Measurements from ENCODE around the gene BTNL8.
"Not testable (repeated sequence)": the region's sequence is repeated elsewhere in the genome, so short reads cannot be mapped to it uniquely, and the experiment has no call there.

The BTNL8 gene

DNA sequence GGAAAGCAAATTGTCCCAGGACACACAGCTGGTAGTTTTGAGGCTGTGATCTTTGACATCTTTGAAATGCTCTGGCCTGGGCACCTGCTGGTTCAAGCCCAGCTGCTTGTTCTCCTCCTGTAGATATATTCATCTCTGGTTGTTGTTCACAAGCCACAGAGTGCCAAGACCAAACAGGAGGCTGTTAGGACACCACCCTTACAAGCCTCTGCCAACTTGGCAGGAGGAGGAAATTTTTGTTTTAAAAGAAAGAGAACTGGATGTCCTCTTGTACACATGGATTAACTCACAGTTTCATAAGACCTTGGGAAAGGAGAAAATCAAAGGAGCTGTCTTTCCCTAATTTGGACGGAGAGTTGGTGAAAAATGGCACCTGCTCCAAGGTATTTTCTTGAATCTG is 29.4 kb upstream of the BTNL8 start:
- H3K27ac Mint-ChIP-seq = no peak overlapping the region
- DNase-seq (ENCODE audit: low spot score in 2 of 2) (no peak), ATAC-seq (no peak)

DNA sequence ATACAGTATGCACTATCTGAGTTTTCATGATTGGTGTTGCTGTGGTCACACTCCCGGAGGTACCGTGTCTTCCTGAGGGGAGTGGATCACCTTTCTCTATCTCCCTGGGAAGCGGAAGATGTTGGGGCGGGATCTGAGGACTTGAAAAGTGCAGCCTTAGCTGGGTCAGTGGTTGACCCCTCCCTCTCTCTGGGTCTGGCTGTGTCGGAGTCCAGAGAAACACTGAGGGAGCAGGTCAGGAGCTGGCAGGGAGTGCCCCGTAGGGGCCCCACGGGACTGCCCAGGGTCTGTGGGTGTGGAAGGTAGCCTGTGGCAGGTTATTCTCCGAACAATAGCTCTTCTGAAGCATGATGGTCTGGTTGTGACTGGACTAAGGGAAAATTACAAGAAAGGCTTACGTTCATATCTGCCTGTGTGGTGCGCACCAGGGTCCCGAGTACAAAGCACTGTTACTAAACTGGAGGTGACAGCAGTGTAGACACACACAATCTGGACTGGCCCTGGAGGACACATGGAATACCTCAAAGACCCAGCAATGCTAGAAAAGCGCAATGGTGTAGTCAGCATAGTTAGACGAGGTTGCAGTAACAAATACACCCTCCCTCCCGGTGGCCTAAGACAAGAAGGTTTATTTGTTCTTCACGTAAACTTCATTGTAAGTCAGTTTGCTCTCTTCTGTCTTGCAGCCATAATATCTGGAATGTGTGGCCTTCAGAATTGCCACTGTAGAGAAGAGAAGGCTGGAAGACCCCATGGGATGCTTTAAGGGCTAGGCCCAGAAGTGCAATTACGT is 28.5 kb upstream of the BTNL8 start:
- Mint-ChIP-seq H3K27ac (no peak overlapping the region), H3K4me1 (peaks cover 17% of the 10 kb centered on the region), H3K9me3 (no peaks in the 10 kb centered on the region), H3K4me3 (no peak overlapping the region), H3K36me3 (no peaks in the 10 kb centered on the region)
- ATAC-seq (no peak), DNase-seq (ENCODE audit: low spot score in 2 of 2) (no peak)

More for the DNA sequence above, 29.4 kb upstream of the BTNL8 start:
- H3K9me3 Mint-ChIP-seq = no peaks in the 10 kb centered on the region
- no peak overlapping the region for H3K4me3 Mint-ChIP-seq
- peaks cover 17% of the 10 kb centered on the region for H3K4me1 Mint-ChIP-seq
- H3K36me3 Mint-ChIP-seq = no peaks in the 10 kb centered on the region

DNA sequence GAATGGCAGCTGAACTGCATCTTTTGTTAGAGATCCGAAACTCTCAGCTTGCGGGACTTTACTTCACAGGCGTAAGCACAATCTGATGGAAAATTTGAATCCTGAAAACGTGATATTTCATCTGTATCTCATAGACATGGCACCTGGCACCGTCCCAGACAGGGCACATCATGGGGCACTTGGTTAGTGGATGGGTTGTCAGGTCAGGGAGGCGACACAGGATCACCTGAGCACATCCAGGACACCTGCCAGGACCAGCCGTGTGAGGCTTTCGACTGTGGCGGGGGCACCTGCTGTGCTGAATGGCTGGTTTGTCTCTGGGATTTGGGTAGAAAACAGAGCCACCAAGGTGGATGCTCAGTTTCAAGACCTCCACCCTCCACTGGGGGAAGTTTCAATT is 26.5 kb upstream of the BTNL8 start:
- DNase-seq (ENCODE audit: low spot score in 2 of 2) = no peak
- peaks cover 17% of the 10 kb centered on the region for H3K4me1 Mint-ChIP-seq
- H3K9me3 Mint-ChIP-seq = no peaks in the 10 kb centered on the region
- H3K4me3 Mint-ChIP-seq = no peak overlapping the region
- no peak overlapping the region for H3K27ac Mint-ChIP-seq
- no peak for ATAC-seq
- no peaks in the 10 kb centered on the region for H3K36me3 Mint-ChIP-seq

DNA sequence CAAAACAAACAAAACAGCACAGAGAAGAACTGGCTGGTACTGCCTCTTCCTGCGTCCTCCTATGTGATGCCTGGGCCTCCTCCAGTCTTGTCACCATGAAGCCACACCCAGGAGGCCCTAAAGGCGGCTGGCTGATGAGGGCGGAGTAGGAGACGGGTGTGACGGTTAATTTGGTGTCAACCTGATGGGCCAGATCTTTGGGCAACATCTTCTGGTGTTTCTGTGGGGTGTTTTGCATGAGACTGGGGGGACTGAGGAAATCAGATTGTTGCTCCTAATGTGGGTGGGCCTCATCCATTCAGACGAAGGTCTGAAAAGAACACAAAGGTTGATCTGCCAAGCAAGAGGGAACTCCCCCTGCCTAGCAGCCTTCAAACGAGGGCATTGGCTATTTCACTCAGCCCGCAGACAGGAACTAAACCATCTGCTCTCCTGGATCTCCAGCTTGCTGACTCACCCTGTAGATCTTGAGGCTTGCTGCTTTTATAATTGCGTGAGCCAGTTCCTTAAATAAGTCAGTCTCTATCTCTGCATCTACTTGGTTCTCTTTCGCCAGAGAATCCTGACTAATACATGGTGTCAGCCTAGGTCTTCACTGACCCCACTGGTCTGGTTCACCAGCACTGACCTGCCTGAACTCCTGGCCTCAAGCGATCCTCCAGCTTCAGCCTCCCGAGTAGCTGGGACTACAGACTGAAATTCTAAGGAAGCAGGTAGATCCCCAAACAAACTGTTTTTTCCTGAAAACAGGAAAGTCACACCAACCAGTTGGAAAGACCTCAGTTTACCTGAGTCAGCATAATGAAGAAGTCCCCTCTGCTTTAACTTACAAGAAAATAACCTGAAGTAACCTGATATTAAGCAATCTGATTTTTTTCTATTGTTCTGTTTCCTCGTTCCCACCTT is 25.1 kb upstream of the BTNL8 start:
- H3K4me1 Mint-ChIP-seq = peaks cover 14% of the 10 kb centered on the region
- peak overlapping the region; percentile 18 for H3K4me3 Mint-ChIP-seq
- peak overlapping the region; percentile 74 for H3K27ac Mint-ChIP-seq
- ATAC-seq (peak; percentile 83), DNase-seq (ENCODE audit: low spot score in 2 of 2) (no peak)
- H3K36me3 Mint-ChIP-seq = no peaks in the 10 kb centered on the region
- no peaks in the 10 kb centered on the region for H3K9me3 Mint-ChIP-seq

DNA sequence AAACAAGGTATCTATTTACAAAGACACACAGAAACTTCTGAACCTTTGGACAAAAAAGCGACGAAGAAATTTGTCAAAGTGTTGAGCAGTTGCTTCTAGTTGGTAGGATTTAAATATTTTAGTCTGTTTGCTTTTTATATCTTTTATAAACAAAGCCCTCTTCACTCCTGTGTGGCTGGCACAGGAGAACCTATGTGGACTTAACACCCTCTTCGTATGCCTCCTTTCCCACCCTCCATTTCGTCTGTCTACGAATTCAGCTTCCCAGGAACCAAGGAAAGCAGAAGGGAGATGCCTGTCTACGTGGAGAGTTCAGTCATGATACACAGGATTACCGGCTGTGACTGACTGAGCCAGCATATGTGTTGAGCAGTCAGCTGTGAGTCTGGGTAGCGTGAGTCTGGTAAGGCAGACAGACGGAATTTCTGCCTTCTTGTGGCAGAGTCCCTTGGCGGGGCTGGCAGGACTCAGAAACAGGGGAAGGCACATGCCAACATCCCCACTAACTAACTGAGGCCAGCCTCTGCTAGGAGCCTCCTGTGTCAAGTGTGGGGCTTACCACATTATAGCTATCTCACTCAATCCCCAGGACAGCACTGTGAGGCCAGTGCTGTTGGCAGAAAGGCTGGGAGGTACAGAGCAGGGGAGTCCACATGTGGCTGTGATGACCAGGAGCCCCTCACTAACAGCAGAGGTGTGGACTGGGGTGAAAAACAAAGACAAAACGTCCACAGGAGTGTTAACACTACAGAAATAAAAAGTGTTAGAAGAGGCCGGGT is 24.0 kb upstream of the BTNL8 start:
- DNase-seq (ENCODE audit: low spot score in 2 of 2) (no peak), ATAC-seq (no peak)
- Mint-ChIP-seq H3K36me3 (no peaks in the 10 kb centered on the region), H3K27ac (no peak overlapping the region), H3K4me1 (peaks cover 11% of the 10 kb centered on the region), H3K9me3 (no peaks in the 10 kb centered on the region), H3K4me3 (no peak overlapping the region)

- peaks cover 11% of the 10 kb centered on the region for H3K4me1 Mint-ChIP-seq
- H3K27ac Mint-ChIP-seq = no peak overlapping the region
- H3K36me3 Mint-ChIP-seq = no peaks in the 10 kb centered on the region
- DNase-seq (ENCODE audit: low spot score in 2 of 2) (no peak), ATAC-seq (no peak)
- H3K9me3 Mint-ChIP-seq = no peaks in the 10 kb centered on the region
- H3K4me3 Mint-ChIP-seq = no peak overlapping the region
Measured at GRCh38 chr5:180875860-180876426, 23.0 kb upstream of the BTNL8 start.

DNA sequence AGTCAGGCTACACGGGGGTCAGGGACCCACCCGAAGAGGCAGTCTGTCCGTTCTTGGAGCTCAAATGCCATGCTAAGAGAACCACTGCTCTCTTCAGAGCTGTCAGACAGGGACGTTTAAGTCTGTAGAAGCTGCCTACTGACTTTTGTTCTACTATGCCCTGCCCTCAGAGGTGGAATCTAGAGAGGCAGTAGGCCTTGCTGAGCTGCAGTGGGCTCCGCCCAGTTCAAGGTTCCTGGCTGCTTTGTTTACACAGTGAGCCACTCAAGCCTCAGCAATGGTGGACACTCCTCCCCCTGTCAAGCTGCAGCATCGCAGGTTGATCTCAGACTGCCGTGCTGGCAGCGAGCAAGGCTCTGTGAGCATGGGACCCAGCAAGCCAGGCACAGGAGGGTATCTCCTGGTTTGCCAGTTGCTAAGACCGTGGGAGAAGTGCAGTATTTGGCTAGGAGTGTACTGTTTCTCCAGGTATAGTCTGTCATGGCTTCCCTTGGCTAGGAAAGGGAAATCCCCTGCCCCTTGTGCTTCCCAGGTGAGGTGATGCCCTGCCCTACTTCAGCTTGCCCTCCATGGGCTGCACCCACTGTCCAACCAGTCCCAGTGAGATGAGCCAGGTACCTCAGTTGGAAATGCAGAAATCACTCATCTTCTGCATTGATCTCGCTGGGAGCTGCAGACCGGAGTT is 13.0 kb upstream of the BTNL8 start:
- not testable (repeated sequence) for H3K27ac Mint-ChIP-seq, H3K4me1 Mint-ChIP-seq

DNA sequence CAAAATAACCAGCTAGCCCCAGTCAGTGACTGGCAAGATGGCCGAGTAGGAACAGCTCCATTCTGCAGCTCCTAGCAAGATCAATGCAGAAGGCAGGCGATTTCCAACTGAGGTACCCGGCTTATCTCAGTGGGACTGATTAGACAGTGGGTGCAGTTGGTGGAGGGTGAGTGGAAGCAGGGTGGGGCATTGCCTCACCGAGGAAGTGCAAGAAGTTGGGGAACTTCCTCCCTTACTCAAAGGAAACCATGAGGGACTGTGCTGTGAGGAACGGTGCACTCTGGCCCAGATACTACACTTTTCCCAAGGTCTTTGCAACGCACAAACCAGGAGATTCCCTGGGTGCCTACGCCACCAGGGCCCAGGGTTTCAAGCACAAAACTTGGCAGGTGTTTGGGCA is 9.6 kb upstream of the BTNL8 start:
- no peak for ATAC-seq

More for the DNA sequence above, 13.0 kb upstream of the BTNL8 start:
- not testable (repeated sequence) for ATAC-seq; H3K4me3 Mint-ChIP-seq; H3K9me3 Mint-ChIP-seq; DNase-seq (ENCODE audit: low spot score in 2 of 2); H3K36me3 Mint-ChIP-seq

GRCh38 chr5:180895330-180895729 is 3.6 kb upstream of the BTNL8 start:
- not testable (repeated sequence) for H3K9me3 Mint-ChIP-seq; H3K36me3 Mint-ChIP-seq; H3K4me3 Mint-ChIP-seq; H3K4me1 Mint-ChIP-seq; DNase-seq (ENCODE audit: low spot score in 2 of 2); ATAC-seq; H3K27ac Mint-ChIP-seq

More for the DNA sequence above, 9.6 kb upstream of the BTNL8 start:
- no peaks in the 10 kb centered on the region for H3K9me3 Mint-ChIP-seq
- no peak overlapping the region for H3K4me3 Mint-ChIP-seq
- H3K27ac Mint-ChIP-seq = no peak overlapping the region
- H3K4me1 Mint-ChIP-seq = no peaks in the 10 kb centered on the region
- H3K36me3 Mint-ChIP-seq = no peaks in the 10 kb centered on the region
- no peak for DNase-seq (ENCODE audit: low spot score in 2 of 2)

DNA sequence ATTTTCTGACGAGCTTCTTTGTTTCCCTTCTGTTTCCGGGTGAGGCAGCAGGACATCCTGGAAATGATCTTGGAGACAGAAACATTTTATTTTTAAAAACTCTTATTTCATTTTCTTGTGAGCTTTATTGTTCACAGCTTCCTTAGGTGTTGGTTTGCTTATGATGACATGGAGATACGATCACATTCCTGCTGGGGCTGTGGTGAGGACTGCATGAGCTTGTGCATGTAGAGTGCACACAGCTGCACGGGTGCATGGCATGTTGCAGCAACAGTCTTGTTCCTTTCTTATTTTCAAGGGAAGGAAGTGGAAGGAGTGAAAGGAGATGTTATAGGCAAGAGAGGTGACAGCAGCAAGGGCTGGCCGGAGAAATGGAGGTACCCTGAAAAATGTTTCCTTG is 1.2 kb downstream of the BTNL8 start:
- H3K9me3 Mint-ChIP-seq = no peaks in the 10 kb centered on the region
- ATAC-seq (no peak), DNase-seq (ENCODE audit: low spot score in 2 of 2) (no peak)
- no peaks in the 10 kb centered on the region for H3K36me3 Mint-ChIP-seq
- no peak overlapping the region for H3K4me3 Mint-ChIP-seq
- no peak overlapping the region for H3K27ac Mint-ChIP-seq
- H3K4me1 Mint-ChIP-seq = no peaks in the 10 kb centered on the region

DNA sequence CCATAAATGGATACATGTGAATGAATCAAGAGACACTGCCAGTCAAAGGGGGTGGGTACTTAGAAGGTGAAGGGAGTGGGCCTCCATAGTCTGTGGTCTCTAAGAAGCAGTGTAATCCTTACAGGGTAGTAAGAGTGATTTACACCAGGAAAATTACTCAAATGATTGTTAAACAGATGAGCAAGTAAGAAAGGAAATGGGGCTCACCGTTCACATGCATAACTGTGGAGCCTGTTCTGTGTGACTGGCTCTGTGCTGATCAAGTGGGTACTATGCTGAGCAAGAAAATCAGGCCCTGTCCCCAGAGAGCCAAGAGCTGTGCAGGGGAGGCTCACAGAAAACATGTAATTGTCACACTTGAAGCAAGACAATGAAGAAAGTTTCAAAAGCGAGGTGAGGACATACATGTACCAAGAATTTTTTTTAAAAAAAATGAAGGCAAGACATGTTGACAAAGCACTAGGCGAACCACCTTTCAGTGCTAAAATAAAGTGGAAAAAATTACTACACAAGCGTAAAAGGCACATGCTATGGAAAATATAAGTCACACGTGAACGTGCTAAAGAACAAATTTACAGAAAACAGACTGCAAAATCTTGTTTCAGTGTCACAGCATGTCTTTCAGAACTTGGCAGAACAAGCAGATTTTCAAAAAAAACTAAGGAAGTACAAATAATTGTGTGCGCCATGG is 2.5 kb downstream of the BTNL8 start:
- Mint-ChIP-seq H3K4me3 (no peak overlapping the region), H3K36me3 (no peaks in the 10 kb centered on the region), H3K4me1 (no peaks in the 10 kb centered on the region), H3K9me3 (no peaks in the 10 kb centered on the region), H3K27ac (no peak overlapping the region)
- ATAC-seq (peak; percentile 72), DNase-seq (ENCODE audit: low spot score in 2 of 2) (no peak)

- H3K36me3 Mint-ChIP-seq = no peaks in the 10 kb centered on the region
- DNase-seq (ENCODE audit: low spot score in 2 of 2) (no peak), ATAC-seq (no peak)
- H3K27ac Mint-ChIP-seq = no peak overlapping the region
- H3K9me3 Mint-ChIP-seq = no peaks in the 10 kb centered on the region
- H3K4me1 Mint-ChIP-seq = peaks cover 9% of the 10 kb centered on the region
- no peak overlapping the region for H3K4me3 Mint-ChIP-seq
Measured at GRCh38 chr5:180908400-180908799, 9.4 kb downstream of the BTNL8 start.

DNA sequence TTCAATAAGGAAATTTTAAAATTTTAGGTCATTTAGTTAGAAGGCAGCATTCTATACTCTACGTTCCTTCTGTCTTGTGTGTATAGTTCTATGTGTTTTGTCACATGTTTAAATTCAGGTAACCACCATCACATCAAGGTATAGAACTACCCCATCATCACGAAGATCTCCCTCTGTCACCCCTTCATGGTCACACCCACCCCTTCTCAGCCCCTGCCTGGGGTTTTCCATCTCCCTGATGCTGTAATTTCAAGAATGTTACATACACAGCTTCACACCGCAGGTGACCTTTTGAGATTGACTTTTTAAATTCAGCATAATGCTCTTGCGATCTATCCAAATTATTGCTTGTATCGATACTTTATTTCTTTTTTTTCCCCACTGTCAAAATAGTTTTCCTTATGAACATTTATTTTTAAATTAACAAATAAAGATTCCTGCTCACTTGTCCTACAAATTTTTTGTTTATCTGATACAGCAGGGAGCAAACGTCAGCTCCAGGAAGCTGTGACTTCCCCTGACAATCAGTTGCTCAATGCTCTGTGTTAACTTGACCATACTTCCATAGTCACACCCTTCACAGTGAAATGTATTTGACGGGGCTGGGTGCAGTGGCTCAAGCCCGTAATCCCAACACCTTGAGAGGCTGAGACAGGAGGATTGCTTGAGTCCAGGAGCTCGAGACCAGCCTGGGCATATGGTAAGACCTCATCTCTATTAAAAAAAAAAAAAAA is 10.2 kb downstream of the BTNL8 start:
- no peaks in the 10 kb centered on the region for H3K36me3 Mint-ChIP-seq
- DNase-seq (ENCODE audit: low spot score in 2 of 2) = no peak
- H3K4me3 Mint-ChIP-seq = peak overlapping the region; percentile 26
- H3K27ac Mint-ChIP-seq = peak overlapping the region; percentile 39
- H3K4me1 Mint-ChIP-seq = peaks cover 9% of the 10 kb centered on the region
- no peaks in the 10 kb centered on the region for H3K9me3 Mint-ChIP-seq
- ATAC-seq = peak; percentile 88

Measured in stimulated activated effector memory CD8-positive, alpha-beta T cell treated with anti-CD3 and anti-CD28 coated beads, Interleukin-12 subunit alpha, Interleukin-12 subunit beta, amount 100 ng/mL, for 72 hours (primary cell).